Measurements from ENCODE around the gene SIGLEC7.

GRCh38 chr19:51186323-51186722, 44.2 kb downstream of the SIGLEC7 start:
- TF ChIP-seq CTCF (IDR thresholded peaks at IDR 0.05; ENCODE audit: low read depth, low read length) (no peak), POLR2A (IDR thresholded peaks at IDR 0.05; ENCODE audit: extremely low read depth, insufficient read length) (no peak), MAX (IDR thresholded peaks at IDR 0.05; ENCODE audit: low read depth, low read length) (no peak)

Measured in NB4 (cell line).